ENCODE data around the gene IGSF23. TPM values are rescaled to one million over a fixed set of nuclear protein-coding genes. Genes with fewer than 3 reads are reported as not detected.
"Not testable (repeated sequence)": the region's sequence is repeated elsewhere in the genome, so short reads cannot be mapped to it uniquely, and the experiment has no call there.

The IGSF23 gene
- total RNA-seq, 4 donors from 2014 or later, result not detected

GRCh38 chr19:44620667-44621066, 7.3 kb downstream of the IGSF23 start:
- TF ChIP-seq CTCF (IDR thresholded peaks at IDR 0.05) (no peak), POLR2A (IDR thresholded peaks at IDR 0.05) (no peak)
- no peak for DNase-seq (ENCODE audit: low spot score in 2 of 2)
- WGBS, 2 donors, result 86 to 96% methylated on average over 5 of the region's 5 CpGs
- H3K4me3 ChIP-seq (ENCODE audit: low read depth, poor library complexity, severe bottlenecking), result no peak overlapping the region
- intact Hi-C loops (cut with DNase I; ENCODE audit: low total_unique reads), result no loop called here

- WGBS, 2 donors, result 82 to 94% methylated on average over 6 of the region's 6 CpGs
- no peak overlapping the region for H3K4me3 ChIP-seq (ENCODE audit: low read depth, poor library complexity, severe bottlenecking)
- intact Hi-C loops (cut with DNase I; ENCODE audit: low total_unique reads), result no loop called here
- no peak for TF ChIP-seq POLR2A (IDR thresholded peaks at IDR 0.05)
- no peak for TF ChIP-seq CTCF (IDR thresholded peaks at IDR 0.05)
- DNase-seq (ENCODE audit: low spot score in 2 of 2), result no peak
Observed at GRCh38 chr19:44621367-44621766, 8.0 kb downstream of the IGSF23 start.

- intact Hi-C loops (cut with DNase I; ENCODE audit: low total_unique reads), result no loop called here
- DNase-seq (ENCODE audit: low spot score in 2 of 2), result no peak
- no peak overlapping the region for H3K4me3 ChIP-seq (ENCODE audit: low read depth, poor library complexity, severe bottlenecking)
- 56 to 57% methylated on average over 5 of the region's 5 CpGs for WGBS, 2 donors
- no peak for TF ChIP-seq CTCF (IDR thresholded peaks at IDR 0.05)
- TF ChIP-seq POLR2A (IDR thresholded peaks at IDR 0.05), result no peak
Observed at GRCh38 chr19:44623080-44623479, 9.7 kb downstream of the IGSF23 start.

- no peak for TF ChIP-seq CTCF (IDR thresholded peaks at IDR 0.05)
- no peak for TF ChIP-seq POLR2A (IDR thresholded peaks at IDR 0.05)
- intact Hi-C loops (cut with DNase I; ENCODE audit: low total_unique reads), result no loop called here
- DNase-seq (ENCODE audit: low spot score in 2 of 2), result no peak
- 91 to 95% methylated on average over 4 of the region's 4 CpGs for WGBS, 2 donors
- no peak overlapping the region for H3K4me3 ChIP-seq (ENCODE audit: low read depth, poor library complexity, severe bottlenecking)
Observed at GRCh38 chr19:44623626-44624025, 10.3 kb downstream of the IGSF23 start.

GRCh38 chr19:44624840-44625354, 11.5 kb downstream of the IGSF23 start:
- H3K4me3 ChIP-seq (ENCODE audit: low read depth, poor library complexity, severe bottlenecking), result no peak overlapping the region
- WGBS, 2 donors, result 93 to 94% methylated on average over 4 of the region's 4 CpGs
- TF ChIP-seq POLR2A (IDR thresholded peaks at IDR 0.05), result no peak
- no peak for TF ChIP-seq CTCF (IDR thresholded peaks at IDR 0.05)
- DNase-seq (ENCODE audit: low spot score in 2 of 2), result no peak
- intact Hi-C loops (cut with DNase I; ENCODE audit: low total_unique reads), result no loop called here

GRCh38 chr19:44625637-44626036, 12.3 kb downstream of the IGSF23 start:
- H3K4me3 ChIP-seq (ENCODE audit: low read depth, poor library complexity, severe bottlenecking); intact Hi-C loops (cut with DNase I; ENCODE audit: low total_unique reads); DNase-seq (ENCODE audit: low spot score in 2 of 2): not testable (repeated sequence)
- whole genome bisulfite sequencing, 2 donors, result 90 to 94% methylated on average over 4 of the region's 4 CpGs
